CD8-positive, alpha-beta memory T cell (primary cell): ENCODE data around the gene R3HDM1. TPM values are rescaled to one million over a fixed set of nuclear protein-coding genes. Genes with fewer than 3 reads are reported as not detected.

Source experiments
- CTCF ChIA-PET: fragments of 350-600 bp; sonication (Branson Sonifier 250); formaldehyde crosslinking; loops from one replicate; lab custom pipeline; 2021; ENCODE audit warnings: antibody characterized with exemption; lab: Charles Lee
- POLR2A ChIA-PET: fragments of 350-600 bp; sonication (Branson Sonifier 250); formaldehyde crosslinking; loops from one replicate; lab custom pipeline; 2021; ENCODE audit warnings: antibody characterized with exemption; lab: Charles Lee
- DNase-seq, 5 donors: peaks; one replicate each; pipeline versions ENCODE4 v3.0.0 to v3.0.0-alpha.2; 2020 to 2022; ENCODE audit warnings: mixed read lengths in 1 of 5
- H3K27ac ChIP-seq: one replicate; pipeline ENCODE4 v1.7.0; 2013; ENCODE audit warnings: low read depth, mild to moderate bottlenecking, low read length, moderate library complexity
- H3K27me3 ChIP-seq: 2 replicates; pipeline ENCODE4 v1.7.0; 2013; ENCODE audit warnings: low read length, mild to moderate bottlenecking; ENCODE audit not compliant: insufficient read depth, poor library complexity, severe bottlenecking
- H3K36me3 ChIP-seq: 2 replicates; pipeline ENCODE4 v1.7.0; 2013; ENCODE audit warnings: mild to moderate bottlenecking, low read length, moderate library complexity; ENCODE audit not compliant: insufficient read depth
- H3K4me1 ChIP-seq: 2 replicates; pipeline ENCODE4 v1.7.0; 2013; ENCODE audit warnings: mild to moderate bottlenecking, low read length, moderate library complexity; ENCODE audit not compliant: insufficient read depth
- H3K4me3 ChIP-seq: 2 replicates; pipeline ENCODE4 v1.7.0; 2013; ENCODE audit warnings: mild to moderate bottlenecking, low read length
- H3K9me3 ChIP-seq: 2 replicates; pipeline ENCODE4 v1.7.0; 2013; ENCODE audit warnings: mild to moderate bottlenecking, low read length
- H3K27ac Mint-ChIP-seq, 8 donors: one replicate each; pipeline ENCODE4 v1.8.0; 2020 to 2021; ENCODE audit warnings: mixed read lengths in 8 of 8, mild to moderate bottlenecking in 6 of 8, inconsistent platforms in 3 of 8, moderate library complexity in 3 of 8
- H3K27me3 Mint-ChIP-seq, 2 donors: one replicate each; pipeline ENCODE4 v1.8.0; 2020 to 2021; ENCODE audit warnings: mixed read lengths in 2 of 2, mild to moderate bottlenecking in 1 of 2, moderate library complexity in 1 of 2
- H3K36me3 Mint-ChIP-seq, 3 donors: one replicate each; pipeline ENCODE4 v1.8.0; 2020 to 2021; ENCODE audit warnings: mixed read lengths in 3 of 3, inconsistent platforms in 1 of 3, mild to moderate bottlenecking in 1 of 3
- H3K4me1 Mint-ChIP-seq, 3 donors: one replicate each; pipeline ENCODE4 v1.8.0; 2020 to 2021; ENCODE audit warnings: mixed read lengths in 3 of 3, inconsistent platforms in 1 of 3, mild to moderate bottlenecking in 1 of 3
- H3K4me3 Mint-ChIP-seq, 7 donors: one replicate each; pipeline ENCODE4 v1.8.0; 2020 to 2021; ENCODE audit warnings: mixed read lengths in 7 of 7, mild to moderate bottlenecking in 6 of 7, moderate library complexity in 4 of 7, inconsistent platforms in 2 of 7
- H3K9me3 Mint-ChIP-seq, 5 donors: one replicate each; pipeline ENCODE4 v1.8.0; 2020 to 2022; ENCODE audit warnings: mixed read lengths in 5 of 5, mild to moderate bottlenecking in 3 of 5, moderate library complexity in 2 of 5, inconsistent platforms in 1 of 5
- polyA plus RNA-seq: library from polyadenylated mRNA; unstranded; fragments of 300-500 nt; fragmentation: Illumina TruSeq; gene quantifications from one replicate; pipeline ENCODE4 v1.2.3, GENCODE V29; 2021
- total RNA-seq, 2 experiments: library from RNA; stranded (reverse); gene quantifications; one replicate each; pipeline ENCODE4 v1.2.3, GENCODE V29; 2021

The R3HDM1 gene
- total and polyA plus RNA-seq, 3 experiments from 2014 or later, result 21.1 to 52.6 (median 49.7) TPM

DNA sequence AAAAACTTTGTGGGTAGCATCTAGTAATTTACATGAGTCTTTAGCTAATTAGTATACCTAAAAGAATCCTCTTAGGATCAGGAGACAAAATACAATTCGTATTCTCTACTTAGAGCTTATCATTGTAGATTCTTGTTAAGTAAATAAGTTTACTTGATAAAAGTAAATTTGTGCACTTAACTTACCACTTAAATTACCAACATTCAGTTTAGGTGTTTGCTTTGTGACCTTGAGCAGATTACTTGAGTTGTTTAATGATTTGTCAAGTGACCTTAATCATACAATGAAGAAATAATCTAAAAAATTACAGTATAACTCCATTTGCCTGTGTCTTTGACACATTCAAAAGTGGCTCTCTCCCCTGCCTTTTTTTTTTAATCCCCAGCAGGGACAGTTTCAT lies 143.2 kb downstream of the R3HDM1 start:
- POLR2A ChIA-PET, result no interaction called here
- H3K27ac Mint-ChIP-seq, result no peak overlapping the region
- H3K9me3 ChIP-seq, result no peaks in the 10 kb centered on the region
- H3K36me3 Mint-ChIP-seq, result peaks cover 9 to 55% (median 17%) of the 10 kb centered on the region in 3 donors
- no peaks in the 10 kb centered on the region for H3K27me3 ChIP-seq
- DNase-seq, result no peak
- H3K27ac ChIP-seq, result no peak overlapping the region
- H3K27me3 Mint-ChIP-seq, result no peaks in the 10 kb centered on the region
- H3K9me3 Mint-ChIP-seq, result no peaks in the 10 kb centered on the region
- H3K4me3 ChIP-seq, result no peak overlapping the region
- H3K4me1 Mint-ChIP-seq, result no peaks in the 10 kb centered on the region
- CTCF ChIA-PET, result interaction anchor here (0.6 kb wide), 1 partner anchor 97 kb away, joined by 3 read pairs; no protein-coding TSS in a partner anchor
- H3K36me3 ChIP-seq, result peaks cover 4% of the 10 kb centered on the region
- H3K4me3 Mint-ChIP-seq, result no peak overlapping the region
- H3K4me1 ChIP-seq, result no peaks in the 10 kb centered on the region

- Histone ChIP-seq H3K36me3 (peaks cover 13% of the 10 kb centered on the region), H3K27me3 (no peaks in the 10 kb centered on the region), H3K9me3 (no peaks in the 10 kb centered on the region), H3K27ac (no peak overlapping the region), H3K4me3 (no peak overlapping the region), H3K4me1 (no peaks in the 10 kb centered on the region)
- Mint-ChIP-seq H3K9me3 (no peaks in the 10 kb centered on the region), H3K4me3 (no peak overlapping the region), H3K27ac (no peak overlapping the region), H3K36me3 (peaks cover 9 to 69% (median 19%) of the 10 kb centered on the region in 3 donors), H3K27me3 (no peaks in the 10 kb centered on the region), H3K4me1 (no peaks in the 10 kb centered on the region)
- POLR2A ChIA-PET, result no interaction called here
- CTCF ChIA-PET, result no interaction called here
- no peak for DNase-seq
Measured at GRCh38 chr2:135676031-135676430, 144.7 kb downstream of the R3HDM1 start.

- Histone ChIP-seq H3K27ac (no peak overlapping the region), H3K27me3 (no peaks in the 10 kb centered on the region), H3K4me1 (no peaks in the 10 kb centered on the region), H3K36me3 (peaks cover 13% of the 10 kb centered on the region), H3K4me3 (no peak overlapping the region), H3K9me3 (no peaks in the 10 kb centered on the region)
- H3K4me1 Mint-ChIP-seq, result no peaks in the 10 kb centered on the region
- H3K4me3 Mint-ChIP-seq, result no peak overlapping the region
- no peak for DNase-seq
- peaks cover 3 to 68% (median 14%) of the 10 kb centered on the region in 3 donors for H3K36me3 Mint-ChIP-seq
- ChIA-PET POLR2A (interaction anchor here (0.7 kb wide), 1 partner anchor 8 kb away, joined by 5 read pairs; no protein-coding TSS in a partner anchor), CTCF (no interaction called here)
- no peaks in the 10 kb centered on the region for H3K9me3 Mint-ChIP-seq
- no peak overlapping the region for H3K27ac Mint-ChIP-seq
- no peaks in the 10 kb centered on the region for H3K27me3 Mint-ChIP-seq
Measured at GRCh38 chr2:135679125-135679524, 147.8 kb downstream of the R3HDM1 start.

GRCh38 chr2:135685361-135685760 lies 154.1 kb downstream of the R3HDM1 start:
- ChIA-PET POLR2A (no interaction called here), CTCF (no interaction called here)
- Histone ChIP-seq H3K9me3 (no peaks in the 10 kb centered on the region), H3K36me3 (peaks cover 2% of the 10 kb centered on the region), H3K27me3 (no peaks in the 10 kb centered on the region), H3K27ac (no peak overlapping the region), H3K4me1 (peaks cover 5% of the 10 kb centered on the region), H3K4me3 (no peak overlapping the region)
- no peak overlapping the region for H3K4me3 Mint-ChIP-seq
- no peaks in the 10 kb centered on the region for H3K9me3 Mint-ChIP-seq
- H3K27me3 Mint-ChIP-seq, result no peaks in the 10 kb centered on the region
- H3K27ac Mint-ChIP-seq, result no peak overlapping the region
- peaks cover 0 to 41% (median 18%) of the 10 kb centered on the region in 3 donors for H3K36me3 Mint-ChIP-seq
- peaks cover 9 to 23% (median 22%) of the 10 kb centered on the region in 3 donors for H3K4me1 Mint-ChIP-seq
- no peak for DNase-seq

DNA sequence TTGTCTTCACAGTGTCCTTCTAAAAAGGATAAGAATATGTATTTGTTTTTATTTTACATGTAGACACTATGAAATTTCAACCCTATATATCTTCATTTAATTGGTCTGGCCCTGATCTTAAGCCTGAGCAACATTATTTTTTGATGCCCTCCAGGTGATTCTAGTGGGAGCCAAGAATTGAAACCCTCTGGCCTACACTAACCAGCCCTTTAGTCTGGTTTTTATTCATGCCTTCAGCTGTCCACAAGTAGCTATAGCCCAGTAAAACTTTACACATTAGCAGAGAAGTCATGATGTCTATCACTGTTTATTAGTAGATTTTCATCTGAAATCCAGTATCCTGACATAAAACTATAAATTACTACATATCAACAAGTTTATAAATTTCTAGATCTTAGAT lies 157.7 kb downstream of the R3HDM1 start:
- DNase-seq, result no peak
- ChIA-PET CTCF (interaction anchor here (1.3 kb wide), 1 partner anchor 20 kb away, joined by 5 read pairs; no protein-coding TSS in a partner anchor), POLR2A (no interaction called here)
- Mint-ChIP-seq H3K9me3 (no peaks in the 10 kb centered on the region), H3K36me3 (peaks cover 0 to 25% (median 20%) of the 10 kb centered on the region in 3 donors), H3K4me3 (no peak overlapping the region), H3K27me3 (no peaks in the 10 kb centered on the region), H3K4me1 (peaks cover 11 to 30% (median 25%) of the 10 kb centered on the region in 3 donors), H3K27ac (peak overlapping the region in 4 of 8 donors; percentile 38 to 76 (median 58))
- Histone ChIP-seq H3K4me1 (peaks cover 5% of the 10 kb centered on the region), H3K27ac (no peak overlapping the region), H3K4me3 (no peak overlapping the region), H3K36me3 (no peaks in the 10 kb centered on the region), H3K27me3 (no peaks in the 10 kb centered on the region), H3K9me3 (no peaks in the 10 kb centered on the region)

- peak overlapping the region in 5 of 7 donors; percentile 14 to 57 (median 39) for H3K4me3 Mint-ChIP-seq
- no peaks in the 10 kb centered on the region for H3K9me3 Mint-ChIP-seq
- Histone ChIP-seq H3K4me3 (no peak overlapping the region), H3K36me3 (no peaks in the 10 kb centered on the region), H3K27ac (no peak overlapping the region), H3K4me1 (peaks cover 5% of the 10 kb centered on the region), H3K27me3 (no peaks in the 10 kb centered on the region), H3K9me3 (no peaks in the 10 kb centered on the region)
- peak overlapping the region; percentile 7 to 87 (median 50) for H3K27ac Mint-ChIP-seq
- H3K4me1 Mint-ChIP-seq, result peaks cover 11 to 37% (median 25%) of the 10 kb centered on the region in 3 donors
- POLR2A ChIA-PET, result no interaction called here
- H3K27me3 Mint-ChIP-seq, result no peaks in the 10 kb centered on the region
- CTCF ChIA-PET, result interaction anchor here (1.3 kb wide), 1 partner anchor 20 kb away, joined by 5 read pairs; no protein-coding TSS in a partner anchor
- H3K36me3 Mint-ChIP-seq, result peaks cover 7 to 24% (median 20%) of the 10 kb centered on the region in 3 donors
- peak in 1 of 5 donors; percentile 25 for DNase-seq
Measured at GRCh38 chr2:135689679-135690078, 158.4 kb downstream of the R3HDM1 start.

GRCh38 chr2:135694711-135695110 lies 163.4 kb downstream of the R3HDM1 start:
- CTCF ChIA-PET, result no interaction called here

GRCh38 chr2:135698838-135699237 lies 167.6 kb downstream of the R3HDM1 start:
- Mint-ChIP-seq H3K27ac (peak overlapping the region in 1 of 8 donors; percentile 2), H3K9me3 (no peaks in the 10 kb centered on the region), H3K27me3 (no peaks in the 10 kb centered on the region), H3K36me3 (peaks cover 15 to 18% (median 16%) of the 10 kb centered on the region in 3 donors), H3K4me1 (peaks cover 0 to 10% (median 0%) of the 10 kb centered on the region in 3 donors), H3K4me3 (no peak overlapping the region)
- Histone ChIP-seq H3K27me3 (no peaks in the 10 kb centered on the region), H3K9me3 (no peaks in the 10 kb centered on the region), H3K36me3 (no peaks in the 10 kb centered on the region), H3K27ac (no peak overlapping the region), H3K4me1 (no peaks in the 10 kb centered on the region), H3K4me3 (no peak overlapping the region)
- POLR2A ChIA-PET, result no interaction called here
- DNase-seq, result no peak
- CTCF ChIA-PET, result no interaction called here

More at GRCh38 chr2:135694711-135695110, 163.4 kb downstream of the R3HDM1 start:
- Mint-ChIP-seq H3K27me3 (no peaks in the 10 kb centered on the region), H3K4me3 (no peak overlapping the region), H3K36me3 (peaks cover 15 to 20% (median 17%) of the 10 kb centered on the region in 3 donors), H3K9me3 (no peaks in the 10 kb centered on the region), H3K27ac (peak overlapping the region in 2 of 8 donors; percentile 55 to 77), H3K4me1 (peaks cover 4 to 22% (median 8%) of the 10 kb centered on the region in 3 donors)
- no peak overlapping the region for H3K27ac ChIP-seq
- no peaks in the 10 kb centered on the region for H3K9me3 ChIP-seq
- no peaks in the 10 kb centered on the region for H3K36me3 ChIP-seq
- no peak overlapping the region for H3K4me3 ChIP-seq
- POLR2A ChIA-PET, result no interaction called here
- no peaks in the 10 kb centered on the region for H3K27me3 ChIP-seq
- DNase-seq, result no peak
- H3K4me1 ChIP-seq, result no peaks in the 10 kb centered on the region
